K562 (cell line): Measurements from ENCODE around the gene DGCR8. TPM values are rescaled to one million over a fixed set of nuclear protein-coding genes. Genes with fewer than 3 reads are reported as not detected.
A peak's percentile ranks its signal among the peaks of the same experiment; 100 is the strongest.

Experiments used
- ASH1L ChIP-seq: fragments of 450-650 bp; IDR thresholded peaks from 2 replicates; pipeline ENCODE4 v1.6.1; 2018; ENCODE audit warnings: borderline replicate concordance, mild to moderate bottlenecking, low read depth; ENCODE audit not compliant: partially characterized antibody
- CBFA2T3 ChIP-seq: fragments of 450-650 bp; IDR thresholded peaks from 2 replicates; pipeline ENCODE4 v1.6.1; 2017
- CBX1 ChIP-seq: sonication (generic); IDR thresholded peaks from 2 replicates; pipeline ENCODE4 v1.6.1; 2016; ENCODE audit warnings: antibody characterized with exemption, low read depth, mild to moderate bottlenecking
- DNMT1 ChIP-seq: fragments of 450-650 bp; IDR thresholded peaks from 2 replicates; pipeline ENCODE4 v1.6.1; 2016; ENCODE audit warnings: antibody characterized with exemption, mild to moderate bottlenecking
- FOXJ3 ChIP-seq: sonication (generic); formaldehyde crosslinking; IDR thresholded peaks from 2 replicates; pipeline ENCODE4 v1.4.0; 2020; ENCODE audit warnings: mild to moderate bottlenecking, missing genetic modification reagents
- FOXM1 ChIP-seq, 2 experiments: fragments of 450-650 bp in 1 of 2; sonication (generic) in 1 of 2; formaldehyde crosslinking in 1 of 2; IDR thresholded peaks; 2 replicates each; pipeline versions ENCODE4 v1.6.1 to v1.9.0; 2017 to 2022; ENCODE audit warnings: low read depth in 2 of 2, mild to moderate bottlenecking in 2 of 2, missing genetic modification reagents in 1 of 2, moderate library complexity in 1 of 2
- GTF2E2 ChIP-seq: fragments of 200-800 bp; sonication (Bioruptor generic); IDR thresholded peaks from 2 replicates; pipeline ENCODE4 v1.6.1; 2016; ENCODE audit warnings: missing genetic modification characterization, missing compliant biosample characterization
- HNRNPK ChIP-seq: fragments of 200-400 bp; formaldehyde crosslinking; IDR thresholded peaks from one replicate; pipeline ENCODE4 v1.6.1; 2018; ENCODE audit warnings: mild to moderate bottlenecking, low read depth, low read length; ENCODE audit not compliant: poor library complexity, severe bottlenecking
- MXD1 ChIP-seq: fragments of 250-450 bp; sonication (Bioruptor Pico); IDR thresholded peaks from 2 replicates; pipeline ENCODE4 v1.8.0; 2021; ENCODE audit warnings: borderline replicate concordance, mild to moderate bottlenecking, moderate library complexity; ENCODE audit not compliant: poor library complexity, severe bottlenecking
- NFATC3 ChIP-seq: fragments of 450-650 bp; IDR thresholded peaks from 2 replicates; pipeline ENCODE4 v1.6.1; 2017; ENCODE audit warnings: mild to moderate bottlenecking
- PBX2 ChIP-seq, 2 experiments: IDR thresholded peaks in 1 of 2; conservative IDR thresholded peaks in 1 of 2; 2 replicates each; pipeline ENCODE4 v1.6.1; 2016; ENCODE audit warnings: low read depth in 2 of 2, mild to moderate bottlenecking in 1 of 2, missing compliant biosample characterization in 1 of 2, missing genetic modification characterization in 1 of 2, moderate library complexity in 1 of 2
- PHF8 ChIP-seq: fragments of 200-600 bp; sonication (generic); IDR thresholded peaks from 2 replicates; pipeline ENCODE4 v1.6.1; 2012; ENCODE audit warnings: mixed run types, mild to moderate bottlenecking, inconsistent platforms, low read length, moderate library complexity, borderline replicate concordance
- RFX1 ChIP-seq: fragments of 450-650 bp; IDR thresholded peaks from 2 replicates; pipeline ENCODE4 v1.6.1; 2016; ENCODE audit warnings: mild to moderate bottlenecking, moderate library complexity
- SMC3 ChIP-seq: conservative IDR thresholded peaks from 2 replicates; pipeline ENCODE4 v1.6.1; 2011; ENCODE audit warnings: low read depth, low read length, improper control_type of control experiment; ENCODE audit not compliant: insufficient read depth
- SPI1 ChIP-seq: IDR thresholded peaks from 2 replicates; pipeline ENCODE4 v1.6.1; 2011; ENCODE audit warnings: low read depth, low read length, control low read depth, borderline replicate concordance
- STAT6 ChIP-seq: sonication (generic); formaldehyde crosslinking; IDR thresholded peaks from 2 replicates; pipeline ENCODE4 v1.8.1; 2023; ENCODE audit warnings: mild to moderate bottlenecking, missing genetic modification reagents
- TFE3 ChIP-seq: fragments of 450-650 bp; formaldehyde crosslinking; IDR thresholded peaks from 2 replicates; pipeline ENCODE4 v1.4.0; 2020; ENCODE audit warnings: mild to moderate bottlenecking, mixed read lengths
- ZNF444 ChIP-seq: fragments of 250-450 bp; sonication (Bioruptor Pico); IDR thresholded peaks from 2 replicates; pipeline ENCODE4 v1.4.0; 2020; ENCODE audit warnings: mild to moderate bottlenecking, moderate library complexity
- ZNF589 ChIP-seq: fragments of 200-800 bp; sonication (Bioruptor generic); IDR thresholded peaks from 2 replicates; pipeline ENCODE4 v1.6.1; 2016; ENCODE audit warnings: low read depth, missing genetic modification characterization, missing compliant biosample characterization
- ZZZ3 ChIP-seq: fragments of 450-650 bp; IDR thresholded peaks from 2 replicates; pipeline ENCODE4 v1.6.1; 2016; ENCODE audit warnings: antibody characterized with exemption, mild to moderate bottlenecking, moderate library complexity
- polyA plus RNA-seq, 8 experiments: library from polyadenylated mRNA; depleted of rRNA in 4 of 8; stranded (reverse) in 5 of 8; unstranded in 3 of 8; fragments of >200 nt; fragmentation: Nextera tagmentation in 2 of 8; fragmentation: Illumina TruSeq in 1 of 8; extraction: Ambion mirVana in 2 of 8; extraction: Trizol in 1 of 8; gene quantifications; 2 replicates each; pipeline versions ENCODE4 v1.2.1 to v1.2.3, GENCODE V29; 2011 to 2014; ENCODE audit warnings: inconsistent platforms in 1 of 8, missing spikeins in 1 of 8
- total RNA-seq, 7 experiments: library from RNA; depleted of rRNA in 6 of 7; stranded (reverse); fragments of >200 nt in 6 of 7; fragmentation: Illumina TruSeq in 2 of 7; extraction: Trizol in 2 of 7; gene quantifications; 2 replicates each; pipeline versions ENCODE4 v1.2.1 to v1.2.3, GENCODE V29; 2011 to 2021; ENCODE audit warnings: low replicate concordance in 1 of 7

DGCR8 gene
- total and polyA plus RNA-seq, 9 of the 15 experiments (the other 6 are each of a cell fraction or from before 2014, with no cell fraction given), result 5.9 to 144 (median 80.1) TPM

GRCh38 chr22:20116951-20117632 lies 37.1 kb downstream of the DGCR8 start, which contains the start of gene TRMT2A (continued):
- TF ChIP-seq MXD1 (peak; percentile 82), HNRNPK (no peak), CBX1 (no peak), SPI1 (peak; percentile 95), STAT6 (peak; percentile 100), GTF2E2 (tag) (no peak), CBFA2T3 (no peak), PHF8 (peak; percentile 72; the same call in 1 of the 2 replicates), FOXJ3 (CRISPR knock-in tag) (no peak), FOXM1 (IDR thresholded peaks at IDR 0.05; ENCODE audit: low read depth) (no peak), FOXM1 (CRISPR knock-in tag; IDR thresholded peaks at IDR 0.05; ENCODE audit: low read depth) (no peak), PBX2 (CRISPR knock-in tag; IDR thresholded peaks at IDR 0.05; ENCODE audit: low read depth) (no peak), PBX2 (tag; conservative IDR thresholded peaks at IDR 0.05; ENCODE audit: low read depth) (no peak), RFX1 (no peak), ASH1L (no peak), DNMT1 (no peak), ZZZ3 (no peak), NFATC3 (no peak), ZNF589 (CRISPR knock-in tag) (no peak), ZNF444 (CRISPR knock-in tag) (no peak), SMC3 (peak; percentile 24), TFE3 (CRISPR knock-in tag) (peak; percentile 1; the same call in 1 of the 2 replicates)
